Right cardiac atrium (tissue), 5 donors: ENCODE results near the gene OR8G5. TPM values are rescaled to one million over a fixed set of nuclear protein-coding genes. Genes with fewer than 3 reads are reported as not detected.

Experiments used
- polyA plus RNA-seq: library from polyadenylated mRNA; stranded (reverse); fragments of 200-250 nt; gene quantifications from one replicate; pipeline ENCODE4 v1.2.3, GENCODE V29; 2013
- total RNA-seq, 4 donors: library from RNA; stranded (reverse); fragmentation: NEBNext Ultra II Directional; extraction: Animal tissue kit (Norgen Biotek cat#: 25700); gene quantifications; one replicate each; pipeline ENCODE4 v1.2.1, GENCODE V29; 2021
- donor health status: healthy with polysubstance abuse.
- donor health status: DM: no; HTN: yes; CAD: no.
- donor health status: DM: no; HTN: no; CAD: no.
- donor health status: DM: no; HTN: yes; CAD: no; lungs with severe emphysema.
- donor health status: DM: yes; HTN: yes; CAD: no.

OR8G5 gene
- total and polyA plus RNA-seq, 5 donors: not detected

Other genes with a start within 250 kb of the OR8G5 start
- gene OR10G4, start 243.4 kb upstream of the OR8G5 start, total RNA-seq: not detected
- gene OR10G4, start 243.4 kb upstream of the OR8G5 start, polyA plus RNA-seq: not detected
- not detected for gene OR10G9, start 233.4 kb upstream of the OR8G5 start, total RNA-seq
- not detected for gene OR10G9, start 233.4 kb upstream of the OR8G5 start, polyA plus RNA-seq
- not detected for gene OR10G8, start 229.6 kb upstream of the OR8G5 start, total RNA-seq
- gene OR10G8, start 229.6 kb upstream of the OR8G5 start, polyA plus RNA-seq: not detected
- not detected for gene OR10G7, start 215.1 kb upstream of the OR8G5 start, total RNA-seq
- not detected for gene OR10G7, start 215.1 kb upstream of the OR8G5 start, polyA plus RNA-seq
- 1 to 10 TPM; 4.3 to 7.1 (median 6.2) TPM for gene VWA5A, start 140.9 kb upstream of the OR8G5 start, total RNA-seq
- 3.1 TPM for gene VWA5A, start 140.9 kb upstream of the OR8G5 start, polyA plus RNA-seq
- not detected for gene OR10D3, start 73.0 kb upstream of the OR8G5 start, total RNA-seq
- not detected for gene OR10D3, start 73.0 kb upstream of the OR8G5 start, polyA plus RNA-seq
- gene OR8G1, start 15.3 kb upstream of the OR8G5 start, total RNA-seq: not detected
- gene OR8G1, start 15.3 kb upstream of the OR8G5 start, polyA plus RNA-seq: not detected
- not detected for gene OR8D1, start 57.6 kb downstream of the OR8G5 start, total RNA-seq
- gene OR8D1, start 57.6 kb downstream of the OR8G5 start, polyA plus RNA-seq: not detected
- gene OR8D2, start 63.8 kb downstream of the OR8G5 start, total RNA-seq: not detected
- gene OR8D2, start 63.8 kb downstream of the OR8G5 start, polyA plus RNA-seq: not detected
- gene OR8B2, start 128.1 kb downstream of the OR8G5 start, total RNA-seq: not detected
- not detected for gene OR8B2, start 128.1 kb downstream of the OR8G5 start, polyA plus RNA-seq
- not detected for gene OR8B3, start 142.6 kb downstream of the OR8G5 start, total RNA-seq
- not detected for gene OR8B3, start 142.6 kb downstream of the OR8G5 start, polyA plus RNA-seq
- gene OR8B4, start 168.5 kb downstream of the OR8G5 start, total RNA-seq: not detected
- not detected for gene OR8B4, start 168.5 kb downstream of the OR8G5 start, polyA plus RNA-seq
- gene OR8B8, start 189.3 kb downstream of the OR8G5 start, total RNA-seq: under 1 TPM in 2 of 4 donors, not detected in 2; 0.06 to 0.20 TPM
- gene OR8B8, start 189.3 kb downstream of the OR8G5 start, polyA plus RNA-seq: not detected